ENCODE data around the gene KRT86.
"Not testable (repeated sequence)": the region's sequence is repeated elsewhere in the genome, so short reads cannot be mapped to it uniquely, and the experiment has no call there.

KRT86 gene

GRCh38 chr12:52239767-52240166 is 34.7 kb upstream of the KRT86 start:
- DNase-seq: no peak

DNA sequence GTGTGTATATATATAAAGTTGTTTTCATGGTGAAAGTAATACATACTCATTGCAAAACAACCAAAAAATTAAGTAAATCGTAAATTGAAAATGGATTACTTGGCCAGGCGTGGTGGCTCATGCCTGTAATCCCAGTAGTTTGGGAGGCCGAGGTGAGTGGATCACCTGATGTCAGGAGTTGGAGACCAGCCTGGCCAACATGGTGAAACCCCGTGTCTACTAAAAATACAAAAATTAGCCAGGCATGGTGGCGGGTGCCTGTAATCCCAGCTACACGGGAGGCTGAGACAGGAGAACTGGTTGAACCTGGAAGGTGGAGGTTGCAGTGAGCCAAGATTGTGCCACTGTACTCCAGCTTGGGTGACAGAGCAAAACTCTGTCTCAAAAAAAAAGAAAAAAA is 34.2 kb upstream of the KRT86 start:
- DNase-seq: not testable (repeated sequence)

- no peak for DNase-seq
These were observed 33.1 kb upstream of the KRT86 start for GRCh38 chr12:52241205-52241842.

DNA sequence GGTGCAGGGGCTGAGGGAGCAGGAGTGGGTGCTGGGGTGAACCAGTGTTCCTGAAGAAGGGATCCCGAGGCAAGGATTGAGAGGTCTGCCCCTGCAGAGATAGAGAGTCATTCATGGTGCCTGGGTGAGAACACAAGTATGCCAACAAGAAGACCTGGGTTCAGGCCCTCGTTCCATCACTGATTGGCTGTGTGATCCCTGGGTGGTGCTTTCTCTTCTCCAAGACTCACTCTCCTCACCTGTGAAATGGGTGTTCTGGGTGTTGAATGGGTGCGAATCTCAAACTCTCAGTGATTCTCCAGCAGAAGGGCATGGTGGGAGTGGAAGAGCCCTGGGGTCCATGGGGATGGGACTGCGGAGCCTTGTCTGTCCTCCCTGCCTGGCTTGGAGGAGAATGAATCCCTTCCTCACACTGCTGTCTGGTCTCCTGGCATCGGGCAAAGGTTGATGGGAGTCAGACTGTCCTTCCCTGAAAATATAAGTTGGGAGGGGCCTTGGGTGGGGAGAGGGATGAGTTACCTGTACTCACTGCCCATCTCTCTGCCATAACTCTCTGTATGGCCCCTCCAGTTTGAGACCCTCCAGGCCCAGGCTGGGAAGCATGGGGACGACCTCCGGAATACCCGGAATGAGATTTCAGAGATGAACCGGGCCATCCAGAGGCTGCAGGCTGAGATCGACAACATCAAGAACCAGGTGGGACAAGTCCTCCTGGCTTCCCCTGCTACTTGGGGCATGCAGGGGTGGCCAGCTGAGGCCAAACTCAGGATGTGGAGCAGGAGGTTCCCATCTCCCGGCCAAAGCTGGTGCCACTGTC is 31.8 kb upstream of the KRT86 start:
- DNase-seq: no peak

- no peak for DNase-seq
These were observed 31.1 kb upstream of the KRT86 start for GRCh38 chr12:52243259-52243855.

DNA sequence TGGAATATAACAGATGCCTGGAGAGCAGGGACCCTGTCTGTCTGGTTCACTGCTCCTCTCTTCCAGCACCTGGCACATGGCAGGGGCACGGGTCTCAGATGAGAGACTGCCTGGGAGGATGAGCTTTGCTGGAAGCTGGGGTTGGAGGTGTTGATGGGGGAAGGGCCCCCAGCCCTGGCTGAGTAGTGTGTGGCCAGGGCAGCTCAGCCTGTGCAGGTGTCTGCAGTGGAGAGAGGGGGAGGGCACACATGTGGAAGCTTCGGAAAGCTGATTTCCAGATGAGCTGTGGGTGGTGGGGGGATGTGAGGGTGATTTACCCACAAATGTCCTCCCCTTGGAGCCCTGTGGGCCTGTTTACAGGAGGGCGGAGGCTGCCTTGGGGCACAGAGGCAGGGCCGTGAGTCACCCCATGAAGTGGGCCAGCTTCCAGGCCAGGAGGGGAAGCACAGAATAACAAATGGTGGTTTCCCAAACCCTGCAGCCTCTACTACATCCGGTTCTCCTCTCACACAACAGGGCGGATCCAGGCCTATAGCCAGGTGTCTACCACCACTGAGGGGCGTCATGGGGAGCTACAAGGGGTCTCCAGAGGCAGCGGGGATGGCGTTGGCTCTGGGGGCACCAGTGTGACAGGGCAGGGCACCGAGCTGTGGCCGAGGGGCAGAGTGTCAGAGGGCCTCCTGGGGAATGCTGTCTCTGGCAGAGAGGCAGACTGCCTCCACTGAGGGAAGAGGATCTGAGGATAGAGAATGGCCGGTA is 30.4 kb upstream of the KRT86 start:
- no peak for DNase-seq

GRCh38 chr12:52244615-52244994 is 29.8 kb upstream of the KRT86 start:
- DNase-seq: no peak

- no peak for DNase-seq
These were observed 29.0 kb upstream of the KRT86 start for GRCh38 chr12:52245259-52245961.

GRCh38 chr12:52245962-52246569 is 28.4 kb upstream of the KRT86 start:
- no peak for DNase-seq

DNA sequence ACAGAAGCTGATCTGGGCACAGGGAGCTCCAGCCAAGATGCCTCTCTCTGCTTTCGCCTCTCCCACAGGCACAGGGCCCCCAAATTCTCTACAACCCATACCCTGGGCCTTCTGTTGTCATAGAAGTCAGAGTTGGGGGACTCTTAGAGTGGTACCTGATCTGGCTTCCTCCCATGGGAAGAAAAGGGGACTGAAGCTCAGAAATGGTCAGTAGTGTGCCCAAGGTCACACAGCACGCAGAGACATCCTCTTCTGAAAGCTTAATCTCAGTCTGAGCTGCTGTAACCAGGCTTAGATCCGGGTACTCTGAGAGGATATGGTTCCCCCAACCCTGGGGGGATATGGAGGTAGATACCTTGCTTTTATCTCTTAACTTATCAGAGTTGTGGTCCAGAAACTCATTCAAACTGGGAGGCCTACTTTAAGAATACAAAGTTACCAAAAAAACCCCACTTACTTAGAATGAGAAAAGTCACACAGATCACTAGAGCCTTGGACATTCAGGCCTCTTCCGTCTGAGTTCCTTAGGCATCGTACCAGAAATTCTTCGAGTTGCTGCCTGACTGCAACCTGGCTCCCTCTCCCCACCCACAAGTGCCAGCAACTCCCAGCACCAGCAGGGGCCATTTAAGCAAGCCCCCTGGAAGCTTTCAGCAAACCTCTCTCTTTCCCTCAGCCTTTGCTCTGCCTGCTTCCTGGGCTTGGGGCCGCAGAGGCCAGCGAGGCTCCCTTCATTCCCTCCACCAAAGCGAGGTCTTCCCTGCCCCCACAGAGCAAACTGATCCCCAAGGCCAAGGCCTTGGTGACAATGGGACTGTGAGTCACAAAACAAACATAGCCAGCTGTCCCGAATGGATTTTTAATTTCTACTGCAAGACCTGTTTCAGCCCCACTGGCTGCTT is 27.5 kb upstream of the KRT86 start:
- no peak for DNase-seq

GRCh38 chr12:52247622-52248540 is 26.6 kb upstream of the KRT86 start:
- no peak for DNase-seq

- DNase-seq: peak in 1 of 2 donors; percentile 54
These were observed 25.6 kb upstream of the KRT86 start for GRCh38 chr12:52248541-52249461.

GRCh38 chr12:52249511-52250047 is 24.9 kb upstream of the KRT86 start:
- DNase-seq: no peak

GRCh38 chr12:52250048-52250990 is 24.1 kb upstream of the KRT86 start:
- no peak for DNase-seq

DNA sequence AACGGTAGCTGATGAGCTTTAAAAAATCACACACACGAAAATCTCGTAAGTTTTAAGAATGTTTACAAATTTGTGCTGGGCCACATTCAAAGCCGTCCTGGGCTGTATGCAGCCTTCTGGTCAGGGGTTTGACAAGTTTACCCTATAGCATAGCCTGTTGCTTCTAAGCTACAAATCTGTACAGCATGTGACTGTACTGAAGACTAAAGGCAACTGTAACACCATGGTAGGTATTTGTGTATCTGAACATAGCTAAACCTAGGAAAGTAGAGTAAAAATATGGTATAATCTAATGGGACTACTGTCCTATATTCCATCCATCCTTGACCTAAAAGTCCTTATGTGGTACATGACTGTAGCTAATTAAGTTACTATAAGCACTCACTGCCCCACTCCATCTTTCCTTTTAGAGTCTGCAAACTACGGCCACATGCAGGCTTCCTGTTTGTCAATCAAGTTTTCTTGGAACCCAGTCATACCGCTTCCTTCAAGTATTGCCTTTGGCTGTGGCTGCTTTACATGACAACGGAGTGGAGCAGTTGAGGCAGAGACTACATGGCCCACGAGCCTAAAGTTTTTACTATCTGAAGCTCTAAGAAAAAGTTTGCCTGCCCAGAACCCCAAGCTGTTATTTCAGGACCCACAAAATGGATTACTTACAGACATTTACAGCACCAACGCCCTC is 22.9 kb upstream of the KRT86 start:
- no peak for DNase-seq

DNA sequence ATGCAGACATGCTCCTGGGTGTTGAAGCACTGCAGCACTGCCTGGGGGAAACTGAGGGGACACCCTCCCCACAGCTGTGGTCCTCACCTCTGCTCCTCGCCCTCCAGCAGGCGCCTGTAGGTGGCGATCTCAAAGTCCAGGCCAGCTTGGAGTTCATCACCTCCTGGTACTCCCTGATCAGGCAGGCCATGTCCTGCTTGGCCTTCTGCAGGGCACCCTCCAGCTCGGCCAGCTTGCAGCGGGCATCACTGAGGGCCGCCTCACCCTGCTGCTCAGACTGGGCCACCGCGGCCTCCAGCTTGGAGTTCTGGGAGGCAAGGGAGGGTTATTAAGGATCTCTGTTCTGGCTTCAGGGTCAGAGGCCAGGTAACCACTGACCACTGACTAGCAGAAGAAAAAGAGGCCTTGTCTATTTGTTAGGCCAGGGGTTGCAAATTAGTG is 22.2 kb upstream of the KRT86 start:
- DNase-seq: not testable (repeated sequence)
